Aortic smooth muscle cell (primary cell): ENCODE measurements around the gene PKHD1. TPM values are rescaled to one million over a fixed set of nuclear protein-coding genes. Genes with fewer than 3 reads are reported as not detected.

Experiments used
- total RNA-seq: library from RNA; depleted of rRNA; stranded (reverse); fragments of >200 nt; gene quantifications from 2 replicates; pipeline ENCODE4 v1.2.3, GENCODE V29; 2014

PKHD1 gene
- not detected in 2 replicates for total RNA-seq

GRCh38 chr6:52087498-52087999 is at the start of gene PKHD1:
TSS of gene PKHD1 (minus strand) at chr6:52087613. CDS start at chr6:52084933, 2,680 bp downstream.

Other genes starting within 250 kb of the PKHD1 start
- not detected in 2 replicates for gene IL17A, start 98.8 kb upstream of the PKHD1 start, total RNA-seq
- gene IL17F, start 156.9 kb upstream of the PKHD1 start, total RNA-seq = not detected in 2 replicates
- 45.0 and 84.6 TPM in 2 replicates for gene MCM3, start 197.1 kb upstream of the PKHD1 start, total RNA-seq